Activated CD4-positive, alpha-beta memory T cell treated with anti-CD3 and anti-CD28 coated beads, Interleukin-2, amount 10 ng/mL, durations not matched to agents 7 days and 5 days (primary cell): ENCODE measurements around the gene STRA8. TPM values are rescaled to one million over a fixed set of nuclear protein-coding genes. Genes with fewer than 3 reads are reported as not detected.
"Not testable (repeated sequence)": the region's sequence is repeated elsewhere in the genome, so short reads cannot be mapped to it uniquely, and the experiment has no call there.

Experiments used
- CTCF ChIA-PET: fragments of 350-600 bp; sonication (Branson Sonifier 250); formaldehyde crosslinking; loops from one replicate; lab custom pipeline; 2021; ENCODE audit warnings: antibody characterized with exemption, inconsistent platforms; lab: Charles Lee
- POLR2A ChIA-PET: fragments of 350-600 bp; sonication (Branson Sonifier 250); formaldehyde crosslinking; loops from one replicate; lab custom pipeline; 2021; ENCODE audit warnings: antibody characterized with exemption; lab: Charles Lee
- DNase-seq: peaks from one replicate; pipeline ENCODE4 v3.0.0-alpha.2; 2020
- H3K27ac Mint-ChIP-seq: one replicate; pipeline ENCODE4 v1.8.0; 2021; ENCODE audit warnings: mild to moderate bottlenecking, mixed read lengths
- H3K27me3 Mint-ChIP-seq: one replicate; pipeline ENCODE4 v1.8.0; 2021; ENCODE audit warnings: mixed read lengths
- H3K36me3 Mint-ChIP-seq: one replicate; pipeline ENCODE4 v1.8.0; 2021; ENCODE audit warnings: low read depth, mixed read lengths
- H3K4me1 Mint-ChIP-seq: one replicate; pipeline ENCODE4 v1.8.0; 2021; ENCODE audit warnings: mixed read lengths
- H3K4me3 Mint-ChIP-seq: one replicate; pipeline ENCODE4 v1.8.0; 2021; ENCODE audit warnings: mild to moderate bottlenecking, mixed read lengths
- H3K9me3 Mint-ChIP-seq: one replicate; pipeline ENCODE4 v1.8.0; 2021; ENCODE audit warnings: mixed read lengths
- total RNA-seq, 2 experiments: library from RNA; stranded (reverse); gene quantifications; one replicate each; pipeline ENCODE4 v1.2.3, GENCODE V29; 2021

Gene STRA8
- total RNA-seq, 2 experiments from 2014 or later = not detected

GRCh38 chr7:135232087-135232486 lies 1.6 kb upstream of the STRA8 start:
- H3K4me3 Mint-ChIP-seq = no peak overlapping the region
- DNase-seq = peak; percentile 3
- no peaks in the 10 kb centered on the region for H3K36me3 Mint-ChIP-seq
- H3K27me3 Mint-ChIP-seq = no peaks in the 10 kb centered on the region
- ChIA-PET CTCF (interaction anchor here (1.0 to 1.5 kb wide), 2 partner anchors 20 to 22 kb away, joined by 3 read pairs; partner anchors contain the start of gene WDR91), POLR2A (no interaction called here)
- peaks cover 9% of the 10 kb centered on the region for H3K4me1 Mint-ChIP-seq
- H3K9me3 Mint-ChIP-seq = peaks cover 2% of the 10 kb centered on the region
- H3K27ac Mint-ChIP-seq = no peak overlapping the region

- Mint-ChIP-seq H3K27ac (no peak overlapping the region), H3K4me1 (peaks cover 12% of the 10 kb centered on the region), H3K9me3 (peaks cover 2% of the 10 kb centered on the region), H3K4me3 (no peak overlapping the region), H3K27me3 (no peaks in the 10 kb centered on the region), H3K36me3 (no peaks in the 10 kb centered on the region)
- ChIA-PET CTCF (interaction anchor here (1.0 to 1.5 kb wide), 2 partner anchors 21 to 23 kb away, joined by 3 read pairs; partner anchors contain the start of gene WDR91), POLR2A (no interaction called here)
- peak; percentile 16 for DNase-seq
These were observed 918 bp upstream of the STRA8 start for GRCh38 chr7:135232720-135233119.

GRCh38 chr7:135234095-135234494 lies 457 bp downstream of the STRA8 start:
- H3K27me3 Mint-ChIP-seq, H3K4me3 Mint-ChIP-seq, DNase-seq, H3K36me3 Mint-ChIP-seq, H3K9me3 Mint-ChIP-seq, H3K27ac Mint-ChIP-seq, POLR2A ChIA-PET: not testable (repeated sequence)
- H3K4me1 Mint-ChIP-seq = peaks cover 12% of the 10 kb centered on the region
- CTCF ChIA-PET = interaction anchor here (0.9 kb wide), 1 partner anchor 40 kb away, joined by 4 read pairs; no protein-coding TSS in a partner anchor

- ChIA-PET POLR2A (no interaction called here), CTCF (interaction anchor here (0.9 to 2.2 kb wide), 2 partner anchors 10 to 39 kb away, joined by 4 to 8 read pairs; no protein-coding TSS in a partner anchor)
These were observed 1.1 kb downstream of the STRA8 start for GRCh38 chr7:135234727-135235126.

GRCh38 chr7:135235841-135236240 lies 2.2 kb downstream of the STRA8 start:
- DNase-seq = no peak
- Mint-ChIP-seq H3K4me3 (no peak overlapping the region), H3K4me1 (peaks cover 12% of the 10 kb centered on the region), H3K27ac (no peak overlapping the region), H3K36me3 (no peaks in the 10 kb centered on the region), H3K27me3 (peaks cover 1% of the 10 kb centered on the region), H3K9me3 (peaks cover 2% of the 10 kb centered on the region)
- CTCF ChIA-PET = interaction anchor here (2.2 kb wide), 1 partner anchor 9 kb away, joined by 8 read pairs; no protein-coding TSS in a partner anchor
- POLR2A ChIA-PET = no interaction called here

More at GRCh38 chr7:135234727-135235126, 1.1 kb downstream of the STRA8 start:
- H3K36me3 Mint-ChIP-seq = no peaks in the 10 kb centered on the region
- no peak for DNase-seq
- H3K27me3 Mint-ChIP-seq = peaks cover 1% of the 10 kb centered on the region
- peaks cover 12% of the 10 kb centered on the region for H3K4me1 Mint-ChIP-seq
- H3K27ac Mint-ChIP-seq = no peak overlapping the region
- H3K9me3 Mint-ChIP-seq = peaks cover 2% of the 10 kb centered on the region
- no peak overlapping the region for H3K4me3 Mint-ChIP-seq

GRCh38 chr7:135236727-135237126 lies 3.1 kb downstream of the STRA8 start:
- H3K4me1 Mint-ChIP-seq = peaks cover 12% of the 10 kb centered on the region
- H3K36me3 Mint-ChIP-seq = no peaks in the 10 kb centered on the region
- POLR2A ChIA-PET = no interaction called here
- H3K27ac Mint-ChIP-seq = no peak overlapping the region
- H3K4me3 Mint-ChIP-seq = no peak overlapping the region
- peaks cover 2% of the 10 kb centered on the region for H3K9me3 Mint-ChIP-seq
- CTCF ChIA-PET = interaction anchor here (2.2 kb wide), 1 partner anchor 8 kb away, joined by 8 read pairs; no protein-coding TSS in a partner anchor
- H3K27me3 Mint-ChIP-seq = peaks cover 4% of the 10 kb centered on the region
- DNase-seq = peak; percentile 4

- ChIA-PET CTCF (interaction anchor here (1.5 kb wide), 1 partner anchor 27 kb away, joined by 3 read pairs; no protein-coding TSS in a partner anchor), POLR2A (no interaction called here)
- Mint-ChIP-seq H3K27me3 (peaks cover 7% of the 10 kb centered on the region), H3K27ac (no peak overlapping the region), H3K9me3 (peaks cover 2% of the 10 kb centered on the region), H3K36me3 (no peaks in the 10 kb centered on the region), H3K4me3 (no peak overlapping the region), H3K4me1 (peaks cover 12% of the 10 kb centered on the region)
- DNase-seq = peak; percentile 16
These were observed 4.6 kb downstream of the STRA8 start for GRCh38 chr7:135238112-135238744.

- no peak overlapping the region for H3K4me3 Mint-ChIP-seq
- POLR2A ChIA-PET = no interaction called here
- H3K9me3 Mint-ChIP-seq = peaks cover 2% of the 10 kb centered on the region
These were observed 5.6 kb downstream of the STRA8 start for GRCh38 chr7:135239263-135239662.

GRCh38 chr7:135240441-135240840 lies 6.8 kb downstream of the STRA8 start:
- peak; percentile 2 for DNase-seq
- peaks cover 12% of the 10 kb centered on the region for H3K27me3 Mint-ChIP-seq
- H3K27ac Mint-ChIP-seq = no peak overlapping the region
- CTCF ChIA-PET = interaction anchor here (0.9 kb wide), 1 partner anchor 34 kb away, joined by 3 read pairs; no protein-coding TSS in a partner anchor
- peaks cover 12% of the 10 kb centered on the region for H3K4me1 Mint-ChIP-seq
- H3K9me3 Mint-ChIP-seq = peaks cover 2% of the 10 kb centered on the region
- POLR2A ChIA-PET = no interaction called here
- H3K36me3 Mint-ChIP-seq = no peaks in the 10 kb centered on the region
- no peak overlapping the region for H3K4me3 Mint-ChIP-seq

More at GRCh38 chr7:135239263-135239662, 5.6 kb downstream of the STRA8 start:
- Mint-ChIP-seq H3K36me3 (no peaks in the 10 kb centered on the region), H3K4me1 (peaks cover 12% of the 10 kb centered on the region), H3K27ac (no peak overlapping the region), H3K27me3 (peaks cover 11% of the 10 kb centered on the region)
- peak; percentile 11 for DNase-seq
- CTCF ChIA-PET = no interaction called here

GRCh38 chr7:135242096-135242684 lies 8.6 kb downstream of the STRA8 start:
- Mint-ChIP-seq H3K9me3 (no peaks in the 10 kb centered on the region), H3K36me3 (no peaks in the 10 kb centered on the region), H3K27ac (no peak overlapping the region), H3K27me3 (peaks cover 12% of the 10 kb centered on the region), H3K4me1 (peaks cover 1% of the 10 kb centered on the region), H3K4me3 (no peak overlapping the region)
- POLR2A ChIA-PET = no interaction called here
- DNase-seq = no peak
- CTCF ChIA-PET = no interaction called here

- ChIA-PET POLR2A (no interaction called here), CTCF (interaction anchor here (1.4 to 1.8 kb wide), 2 partner anchors 10 to 29 kb away, joined by 8 to 9 read pairs; no protein-coding TSS in a partner anchor)
- no peak for DNase-seq
- no peaks in the 10 kb centered on the region for H3K36me3 Mint-ChIP-seq
- H3K4me1 Mint-ChIP-seq = no peaks in the 10 kb centered on the region
- H3K27me3 Mint-ChIP-seq = peaks cover 11% of the 10 kb centered on the region
- H3K4me3 Mint-ChIP-seq = no peak overlapping the region
- H3K9me3 Mint-ChIP-seq = no peaks in the 10 kb centered on the region
- no peak overlapping the region for H3K27ac Mint-ChIP-seq
These were observed 11.9 kb downstream of the STRA8 start for GRCh38 chr7:135245226-135246190.

- H3K27me3 Mint-ChIP-seq = peaks cover 11% of the 10 kb centered on the region
- no peak for DNase-seq
- CTCF ChIA-PET = no interaction called here
- H3K9me3 Mint-ChIP-seq = no peaks in the 10 kb centered on the region
- H3K27ac Mint-ChIP-seq = no peak overlapping the region
- H3K4me3 Mint-ChIP-seq = no peak overlapping the region
- POLR2A ChIA-PET = no interaction called here
- H3K36me3 Mint-ChIP-seq = no peaks in the 10 kb centered on the region
- no peaks in the 10 kb centered on the region for H3K4me1 Mint-ChIP-seq
These were observed 12.7 kb downstream of the STRA8 start for GRCh38 chr7:135246191-135246825.
